ENCODE data around the gene TCEA2. TPM values are rescaled to one million over a fixed set of nuclear protein-coding genes. Genes with fewer than 3 reads are reported as not detected.

The TCEA2 gene
- total and polyA plus RNA-seq, 9 of the 15 experiments (the other 6 are each of a cell fraction or from before 2014, with no cell fraction given): 1.4 to 28.7 (median 5.4) TPM

DNA sequence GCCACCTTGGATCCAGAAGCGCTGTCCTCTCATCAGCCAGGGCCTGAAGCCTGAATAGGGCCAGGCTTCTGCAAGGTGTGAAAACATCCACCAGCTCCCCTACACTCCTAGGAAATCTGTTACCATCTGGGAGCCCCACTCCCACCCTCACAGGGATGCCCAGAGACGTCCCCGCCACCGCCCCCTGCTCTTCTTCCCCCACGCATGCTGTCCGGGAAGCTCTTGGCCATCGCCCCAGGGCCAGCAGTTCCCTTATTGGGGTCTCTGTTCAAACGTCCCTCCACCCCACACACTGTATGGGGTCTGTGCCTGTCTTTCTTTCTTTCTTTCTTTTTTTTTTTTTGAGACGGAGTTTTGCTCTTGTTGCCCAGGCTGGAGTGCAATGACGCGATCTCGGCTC is 12.6 kb downstream of the TCEA2 start:
- Histone ChIP-seq H3K4me2 (ENCODE audit: insufficient read depth, low read length) (no peak overlapping the region), H3K9me1 (ENCODE audit: control insufficient read depth, insufficient read depth, low read length) (no peaks in the 10 kb centered on the region), H3K79me2 (ENCODE audit: control insufficient read depth, insufficient read depth, low read length) (peaks cover 10% of the 10 kb centered on the region; the same call in 2 of the 3 replicates), H3K27ac (ENCODE audit: extremely low read depth, low read depth, low read length) (no peak overlapping the region), H3K27me3 (ENCODE audit: control insufficient read depth in 2 of 2, insufficient read depth in 2 of 2, low read length in 2 of 2) (no peaks in the 10 kb centered on the region), H3K36me3 (ENCODE audit: control insufficient read depth, insufficient read depth, low read length) (peaks cover 8% of the 10 kb centered on the region; the same call in 1 of the 3 replicates), H3K4me3 (no peak overlapping the region), H4K20me1 (replicated peaks; ENCODE audit: control insufficient read depth, insufficient read depth, low read length) (no peaks in the 10 kb centered on the region), H3K9ac (ENCODE audit: insufficient read depth in 1 of 2, low read depth in 2 of 2, low read length in 2 of 2) (no peak overlapping the region), H2AFZ (ENCODE audit: low read depth, low read length) (no peak overlapping the region), H3K4me1 (replicated peaks in 1 of 2; ENCODE audit: control insufficient read depth in 2 of 2, insufficient read depth in 2 of 2, low read length in 2 of 2) (peaks cover 13 to 82% of the 10 kb centered on the region in 2 experiments; a peak in 4 of 5 replicates), H3K9me3 (replicated peaks; ENCODE audit: control insufficient read depth, insufficient read depth, low read depth, low read length) (no peaks in the 10 kb centered on the region)
- no peak for FAIRE-seq
- intact Hi-C loops (cut with micrococcal nuclease) (no loop called here), in situ Hi-C loops (cut with MboI) (no loop called here)
- CTCF ChIA-PET (ENCODE audit: low intra/inter-chr PET ratio): no interaction called here
- 82% methylated on average over 7 of the region's 12 CpGs for WGBS (ENCODE audit: insufficient coverage, low coverage, missing lambda C conversion rate)
- DNase-seq (ENCODE audit: extremely low read depth in 1 of 4, low spot score in 3 of 4): no peak
- no peak for ATAC-seq
- TF ChIP-seq PHTF2 (CRISPR knock-in tag; IDR thresholded peaks at IDR 0.05) (no peak), SREBF2 (CRISPR knock-in tag; IDR thresholded peaks at IDR 0.05) (no peak), JUN (IDR thresholded peaks at IDR 0.05; ENCODE audit: borderline replicate concordance, low read depth, low read length) (no peak), JUN (CRISPR knock-in tag; IDR thresholded peaks at IDR 0.05; ENCODE audit: borderline replicate concordance) (no peak), MIER1 (IDR thresholded peaks at IDR 0.05; ENCODE audit: low read depth) (no peak), ZNF780A (CRISPR knock-in tag; IDR thresholded peaks at IDR 0.05) (no peak), TCF7 (IDR thresholded peaks at IDR 0.05; ENCODE audit: borderline replicate concordance) (no peak), ZNF217 (CRISPR knock-in tag; IDR thresholded peaks at IDR 0.05) (no peak), ZNF77 (CRISPR knock-in tag; IDR thresholded peaks at IDR 0.05) (no peak), RFX7 (CRISPR knock-in tag; IDR thresholded peaks at IDR 0.05) (no peak), DMBX1 (CRISPR knock-in tag; IDR thresholded peaks at IDR 0.05; ENCODE audit: borderline replicate concordance) (no peak), PTTG1 (tag; IDR thresholded peaks at IDR 0.05; ENCODE audit: low read depth) (no peak)
- TF ChIP-seq, protein P1, sequence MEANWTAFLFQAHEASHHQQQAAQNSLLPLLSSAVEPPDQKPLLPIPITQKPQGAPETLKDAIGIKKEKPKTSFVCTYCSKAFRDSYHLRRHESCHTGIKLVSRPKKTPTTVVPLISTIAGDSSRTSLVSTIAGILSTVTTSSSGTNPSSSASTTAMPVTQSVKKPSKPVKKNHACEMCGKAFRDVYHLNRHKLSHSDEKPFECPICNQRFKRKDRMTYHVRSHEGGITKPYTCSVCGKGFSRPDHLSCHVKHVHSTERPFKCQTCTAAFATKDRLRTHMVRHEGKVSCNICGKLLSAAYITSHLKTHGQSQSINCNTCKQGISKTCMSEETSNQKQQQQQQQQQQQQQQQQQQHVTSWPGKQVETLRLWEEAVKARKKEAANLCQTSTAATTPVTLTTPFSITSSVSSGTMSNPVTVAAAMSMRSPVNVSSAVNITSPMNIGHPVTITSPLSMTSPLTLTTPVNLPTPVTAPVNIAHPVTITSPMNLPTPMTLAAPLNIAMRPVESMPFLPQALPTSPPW (CRISPR knock-in tag; IDR thresholded peaks at IDR 0.05): no peak
- TF ChIP-seq, protein P2, sequence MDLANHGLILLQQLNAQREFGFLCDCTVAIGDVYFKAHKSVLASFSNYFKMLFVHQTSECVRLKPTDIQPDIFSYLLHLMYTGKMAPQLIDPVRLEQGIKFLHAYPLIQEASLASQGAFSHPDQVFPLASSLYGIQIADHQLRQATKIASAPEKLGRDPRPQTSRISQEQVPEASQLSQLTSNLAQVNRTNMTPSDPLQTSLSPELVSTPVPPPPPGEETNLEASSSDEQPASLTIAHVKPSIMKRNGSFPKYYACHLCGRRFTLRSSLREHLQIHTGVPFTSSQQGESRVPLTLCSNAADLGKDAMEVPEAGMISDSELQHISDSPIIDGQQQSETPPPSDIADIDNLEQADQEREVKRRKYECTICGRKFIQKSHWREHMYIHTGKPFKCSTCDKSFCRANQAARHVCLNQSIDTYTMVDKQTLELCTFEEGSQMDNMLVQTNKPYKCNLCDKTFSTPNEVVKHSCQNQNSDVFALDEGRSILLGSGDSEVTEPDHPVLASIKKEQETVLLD (IDR thresholded peaks at IDR 0.05): no peak
- TF ChIP-seq, protein P3, sequence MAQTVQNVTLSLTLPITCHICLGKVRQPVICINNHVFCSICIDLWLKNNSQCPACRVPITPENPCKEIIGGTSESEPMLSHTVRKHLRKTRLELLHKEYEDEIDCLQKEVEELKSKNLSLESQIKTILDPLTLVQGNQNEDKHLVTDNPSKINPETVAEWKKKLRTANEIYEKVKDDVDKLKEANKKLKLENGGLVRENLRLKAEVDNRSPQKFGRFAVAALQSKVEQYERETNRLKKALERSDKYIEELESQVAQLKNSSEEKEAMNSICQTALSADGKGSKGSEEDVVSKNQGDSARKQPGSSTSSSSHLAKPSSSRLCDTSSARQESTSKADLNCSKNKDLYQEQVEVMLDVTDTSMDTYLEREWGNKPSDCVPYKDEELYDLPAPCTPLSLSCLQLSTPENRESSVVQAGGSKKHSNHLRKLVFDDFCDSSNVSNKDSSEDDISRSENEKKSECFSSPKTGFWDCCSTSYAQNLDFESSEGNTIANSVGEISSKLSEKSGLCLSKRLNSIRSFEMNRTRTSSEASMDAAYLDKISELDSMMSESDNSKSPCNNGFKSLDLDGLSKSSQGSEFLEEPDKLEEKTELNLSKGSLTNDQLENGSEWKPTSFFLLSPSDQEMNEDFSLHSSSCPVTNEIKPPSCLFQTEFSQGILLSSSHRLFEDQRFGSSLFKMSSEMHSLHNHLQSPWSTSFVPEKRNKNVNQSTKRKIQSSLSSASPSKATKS (CRISPR knock-in tag; IDR thresholded peaks at IDR 0.05): no peak
- POLR2A ChIA-PET: no interaction called here
- BruUV-seq (replicated peaks): no TSS peak
